EH (cell line): Measurements from ENCODE around the gene TBC1D30.

Source experiments
- DNase-seq: peaks from one replicate; pipeline ENCODE4 v3.0.0-alpha.2; 2015; ENCODE audit warnings: low read depth

Gene TBC1D30

DNA sequence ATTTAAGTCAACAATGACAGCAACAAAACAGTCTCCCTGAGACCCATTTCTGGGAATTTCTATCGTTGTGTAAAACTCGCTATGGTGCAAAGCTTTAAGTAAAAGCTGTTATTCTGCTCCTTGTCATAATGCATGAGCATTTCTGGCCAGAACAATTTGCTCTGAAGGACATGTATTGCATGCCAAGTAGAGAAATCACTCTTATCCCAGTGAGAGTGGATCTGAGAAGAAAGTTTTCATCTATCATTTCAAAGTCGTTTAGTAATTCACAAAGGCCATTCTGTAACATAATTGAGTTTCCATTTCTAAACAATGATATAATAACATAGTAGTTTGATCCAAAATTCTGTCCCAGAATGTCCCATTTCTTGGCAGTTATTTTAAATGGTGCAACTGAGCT lies 86.6 kb downstream of the TBC1D30 start:
- no peak for DNase-seq

DNA sequence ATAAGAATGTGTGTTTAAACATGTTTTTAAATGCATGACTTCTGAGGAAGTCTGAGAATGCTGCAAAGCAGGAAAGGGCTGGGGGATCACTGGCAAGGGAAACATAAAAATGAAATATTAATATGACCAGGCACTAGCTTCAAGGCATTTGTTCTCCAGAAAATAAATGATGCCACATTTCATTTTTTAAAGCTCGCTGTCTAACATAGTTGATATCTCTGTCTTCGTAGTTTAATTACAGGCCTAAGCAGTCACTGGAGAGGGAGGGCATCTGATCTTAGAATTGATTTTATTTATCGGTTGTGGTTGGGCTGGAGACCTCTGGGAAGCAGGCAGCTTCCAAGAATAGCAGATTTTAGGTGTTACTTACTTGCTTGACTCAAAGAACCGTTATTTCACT lies 87.5 kb downstream of the TBC1D30 start:
- no peak for DNase-seq

DNA sequence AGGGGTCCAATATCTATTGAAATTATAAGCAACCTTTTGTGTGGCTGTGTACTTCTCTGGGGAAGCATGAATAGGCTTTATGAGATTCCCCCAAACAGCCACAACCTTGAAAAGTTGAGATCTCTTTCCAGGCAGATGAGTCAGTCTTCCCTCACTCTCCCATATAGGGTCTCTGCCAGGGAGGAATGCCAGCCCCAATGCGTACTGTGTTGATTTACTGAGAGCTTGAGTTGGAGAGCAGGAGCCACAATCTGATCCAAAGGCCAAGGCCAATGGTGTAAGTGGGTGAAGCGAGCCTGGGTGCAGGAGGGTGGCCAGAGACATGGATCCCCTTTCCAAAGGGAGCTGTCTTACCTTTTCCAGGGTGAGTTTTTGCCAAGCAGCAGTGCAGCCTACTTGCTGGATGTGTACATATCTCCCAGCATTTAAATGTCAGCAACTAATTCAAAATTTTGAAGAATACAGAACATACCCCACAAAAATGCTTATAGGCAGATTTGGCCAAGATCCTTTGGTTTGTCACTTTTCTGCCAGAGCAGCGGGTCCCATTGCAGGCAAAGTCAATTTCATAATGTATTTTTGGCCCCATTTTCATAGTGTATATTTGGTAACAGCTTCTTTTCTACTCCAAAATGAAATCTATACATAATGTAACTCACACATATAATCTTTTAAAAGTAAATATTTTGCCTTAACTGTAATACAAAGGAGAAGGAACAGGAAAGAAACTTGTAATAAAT lies 88.2 kb downstream of the TBC1D30 start:
- DNase-seq: no peak

DNA sequence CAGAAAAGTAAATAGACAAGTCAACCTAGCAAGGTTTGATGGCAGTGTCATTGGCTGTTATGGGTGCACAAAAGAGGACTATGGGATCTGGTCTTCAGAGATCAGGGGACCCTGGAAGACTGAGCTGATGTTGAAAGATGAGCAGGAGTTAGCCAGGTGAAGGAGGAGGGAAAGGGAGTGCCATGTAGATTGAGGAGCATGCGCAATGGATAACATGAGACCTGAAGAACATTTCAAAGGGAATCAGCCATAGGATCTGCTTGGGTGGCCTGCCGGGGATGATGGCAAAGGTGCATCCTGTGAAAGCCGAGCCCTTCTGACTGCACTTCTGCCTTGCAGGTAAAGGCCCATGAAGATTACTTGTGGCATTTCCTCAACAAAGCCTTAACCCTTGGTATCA lies 90.8 kb downstream of the TBC1D30 start:
- DNase-seq: no peak

DNA sequence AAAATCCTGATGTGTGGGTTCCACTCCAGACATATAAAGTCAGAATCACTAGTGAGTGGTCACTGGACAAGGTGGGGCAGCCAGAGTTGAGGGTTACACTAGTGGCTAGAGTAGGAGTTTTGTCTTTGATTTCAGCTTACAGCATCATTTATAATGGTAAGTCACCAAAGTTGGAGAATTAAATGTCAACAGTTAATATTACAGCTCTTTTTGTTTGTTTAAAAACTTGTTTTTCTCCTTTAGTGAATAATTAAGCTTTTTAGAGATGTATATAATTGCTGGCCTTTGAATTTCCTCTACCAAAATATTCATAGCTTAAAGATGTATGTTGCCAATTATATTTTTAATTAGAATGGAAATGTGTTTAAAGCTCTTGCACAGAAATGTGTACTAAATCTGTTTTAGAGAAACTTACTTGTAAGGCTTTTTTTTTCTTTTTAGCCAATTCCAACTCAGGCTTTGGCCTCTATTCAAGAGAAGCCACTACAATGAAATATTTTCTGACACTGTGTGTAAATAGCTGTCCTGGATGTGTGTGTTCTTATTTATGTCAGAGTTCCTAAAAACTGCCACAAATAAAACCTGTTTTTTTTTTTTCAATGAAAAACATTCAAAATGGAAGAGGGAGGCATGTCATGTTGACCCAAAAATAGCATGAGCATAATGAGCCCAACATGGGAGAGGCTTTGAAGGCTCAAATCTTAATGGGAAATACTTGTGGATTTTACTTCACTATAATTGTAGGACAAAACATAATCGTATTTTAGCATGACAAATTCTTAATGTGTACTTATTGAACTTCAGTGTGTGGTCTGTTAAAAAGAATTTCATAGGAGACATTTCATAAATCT lies 92.2 kb downstream of the TBC1D30 start:
- DNase-seq: no peak

DNA sequence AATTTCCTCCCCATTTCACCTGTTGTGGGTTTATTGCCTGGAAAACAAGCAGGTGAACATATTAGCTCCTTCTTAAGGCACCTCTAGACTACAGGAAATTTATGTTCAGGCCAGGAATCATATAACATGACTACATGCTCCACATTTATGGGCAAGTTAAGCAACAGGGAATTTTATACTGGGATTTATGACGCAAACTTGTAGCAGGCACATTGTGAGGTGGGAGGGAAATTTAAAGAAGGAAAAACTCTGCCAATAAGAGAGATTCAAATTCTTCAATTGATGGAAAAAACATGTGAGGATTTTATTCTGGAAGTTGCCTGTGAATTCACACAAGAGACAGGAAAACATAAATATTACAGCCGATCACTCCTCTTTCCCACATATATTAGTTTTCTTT lies 93.9 kb downstream of the TBC1D30 start:
- no peak for DNase-seq

DNA sequence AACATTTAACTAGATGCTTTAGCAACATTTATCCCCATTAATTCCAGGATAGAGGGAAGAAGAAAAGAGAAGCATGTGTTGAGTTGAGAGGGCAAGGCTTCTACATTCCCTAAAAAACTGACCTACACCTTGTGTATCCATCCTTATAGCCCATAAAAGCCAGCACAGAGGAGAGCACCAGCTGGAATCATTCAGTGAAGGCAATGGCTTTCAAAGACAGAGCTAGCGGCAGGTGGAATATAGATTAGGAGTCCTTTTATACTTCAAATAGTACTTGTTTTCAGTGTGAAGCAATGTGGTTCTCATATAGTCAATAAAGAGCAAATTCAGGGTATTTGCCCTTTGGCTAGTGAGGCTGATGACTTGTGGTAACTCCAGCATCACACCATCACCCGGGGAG lies 94.4 kb downstream of the TBC1D30 start:
- no peak for DNase-seq

DNA sequence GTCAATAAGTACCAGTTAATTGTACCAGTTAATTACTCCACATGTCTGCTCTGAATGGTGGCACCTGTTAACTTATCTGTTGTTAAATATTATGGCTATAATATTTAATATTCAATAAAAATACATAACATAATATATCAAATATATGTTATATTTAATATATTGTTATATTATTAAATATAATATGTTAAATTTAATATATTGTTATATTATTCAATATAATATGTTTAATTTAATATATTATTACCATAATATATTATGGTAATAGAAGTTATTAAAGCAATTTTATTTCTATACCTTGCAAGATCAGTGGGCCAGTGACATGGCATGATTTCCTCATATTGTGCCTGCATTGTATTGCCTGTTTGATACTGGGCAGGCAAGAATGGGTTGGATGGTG lies 98.4 kb downstream of the TBC1D30 start:
- no peak for DNase-seq

DNA sequence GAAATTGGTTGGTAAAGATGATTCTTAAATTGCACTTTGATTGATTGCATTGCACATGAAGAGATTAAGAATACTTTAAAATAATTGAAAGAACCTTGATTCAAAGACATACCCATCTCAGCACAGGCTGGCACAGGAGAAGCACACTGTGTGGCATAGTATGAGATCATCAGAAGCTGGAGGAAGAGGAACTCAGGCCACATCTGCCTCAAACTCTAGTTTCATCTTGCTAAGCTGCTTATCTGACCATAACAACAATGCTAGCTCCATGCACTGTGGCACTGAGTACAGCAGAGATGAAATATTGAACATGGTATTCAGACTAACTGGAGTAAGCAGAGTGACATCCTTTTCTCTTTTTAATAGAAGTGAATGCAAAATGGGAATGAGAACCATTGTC lies 99.1 kb downstream of the TBC1D30 start:
- DNase-seq: no peak
